Measurements from ENCODE around the gene KANSL1.

GRCh38 chr17:46053911-46054534 is 139.2 kb downstream of the KANSL1 start:
- no peak for TF ChIP-seq CTCF (conservative IDR thresholded peaks at IDR 0.05 in 1 of 2, IDR thresholded peaks at IDR 0.05 in 1 of 2; ENCODE audit: low read depth in 1 of 2, low read length in 2 of 2)
- no peak for TF ChIP-seq EZH2 (IDR thresholded peaks at IDR 0.05; ENCODE audit: low read length, missing control alignments)

All from fibroblast of lung (primary cell).